Ascending aorta (tissue), 2 donors: ENCODE results near the gene IL18RAP. TPM values are rescaled to one million over a fixed set of nuclear protein-coding genes. Genes with fewer than 3 reads are reported as not detected.

Experiments used
- DNase-seq, 2 donors: peaks; one replicate each; pipeline ENCODE4 v3.0.0-alpha.2; 2019; ENCODE audit warnings: low spot score in 2 of 2
- H3K27ac ChIP-seq, 2 donors: fragments of 200-600 bp; sonication (generic); one replicate each; pipeline ENCODE4 v1.5.1; 2016 to 2017; ENCODE audit warnings: mild to moderate bottlenecking in 1 of 2
- H3K27me3 ChIP-seq: fragments of 200-600 bp; sonication (generic); one replicate; pipeline ENCODE4 v1.5.1; 2017
- H3K36me3 ChIP-seq, 2 donors: fragments of 200-600 bp; sonication (generic); one replicate each; pipeline ENCODE4 v1.5.1; 2016
- H3K4me1 ChIP-seq, 2 donors: fragments of 200-600 bp; sonication (generic); one replicate each; pipeline ENCODE4 v1.5.1; 2016 to 2017; ENCODE audit warnings: mild to moderate bottlenecking in 1 of 2
- H3K4me3 ChIP-seq, 2 donors: fragments of 200-600 bp; sonication (generic); one replicate each; pipeline ENCODE4 v1.5.1; 2016 to 2017; ENCODE audit warnings: mild to moderate bottlenecking in 1 of 2
- H3K9me3 ChIP-seq, 2 donors: fragments of 200-600 bp; sonication (generic); one replicate each; pipeline ENCODE4 v1.5.1; 2016
- intact Hi-C: fragments of 100-400 bp; cut with DNase I; formaldehyde crosslinking; loops from one replicate; pipeline ENCODE4 v1.15.1; 2023
- total RNA-seq: library from RNA; depleted of rRNA; stranded (reverse); fragments of >200 nt; gene quantifications from one replicate; pipeline ENCODE4 v1.1.0, GENCODE V29; 2016
- TF ChIP-seq, protein P1 (sequence below), 3 experiments: fragments of 200-600 bp in 2 of 3; fragments of 450-650 bp in 1 of 3; sonication (generic) in 2 of 3; IDR thresholded peaks; one replicate each; pipeline ENCODE4 v1.5.1; 2016 to 2019; ENCODE audit warnings: antibody characterized with exemption in 3 of 3, mild to moderate bottlenecking in 1 of 3, moderate library complexity in 1 of 3

Gene IL18RAP
- total RNA-seq, 1 donor from 2014 or later: 0.11 TPM

DNA sequence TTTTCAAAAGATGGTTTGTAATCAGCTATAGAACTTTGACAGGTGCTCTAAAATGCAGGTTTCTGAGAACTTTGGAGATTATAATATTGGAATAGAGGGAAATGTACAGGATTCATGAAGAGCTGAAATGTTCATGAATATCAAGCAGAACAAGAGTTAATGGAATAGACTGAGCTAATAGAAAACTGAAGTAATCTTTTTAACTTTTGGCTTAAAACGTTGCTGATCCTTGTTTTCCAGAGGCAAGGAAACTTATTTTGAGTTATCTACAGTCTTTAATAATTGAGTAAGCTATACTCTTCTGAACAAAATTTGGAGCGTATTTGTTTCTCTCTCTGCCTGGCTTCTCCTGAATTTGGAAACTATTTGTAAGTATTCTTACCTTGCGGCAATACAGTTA, 10.8 kb upstream of the IL18RAP start:
- no peaks in the 10 kb centered on the region for H3K4me1 ChIP-seq
- TF ChIP-seq, protein P1, sequence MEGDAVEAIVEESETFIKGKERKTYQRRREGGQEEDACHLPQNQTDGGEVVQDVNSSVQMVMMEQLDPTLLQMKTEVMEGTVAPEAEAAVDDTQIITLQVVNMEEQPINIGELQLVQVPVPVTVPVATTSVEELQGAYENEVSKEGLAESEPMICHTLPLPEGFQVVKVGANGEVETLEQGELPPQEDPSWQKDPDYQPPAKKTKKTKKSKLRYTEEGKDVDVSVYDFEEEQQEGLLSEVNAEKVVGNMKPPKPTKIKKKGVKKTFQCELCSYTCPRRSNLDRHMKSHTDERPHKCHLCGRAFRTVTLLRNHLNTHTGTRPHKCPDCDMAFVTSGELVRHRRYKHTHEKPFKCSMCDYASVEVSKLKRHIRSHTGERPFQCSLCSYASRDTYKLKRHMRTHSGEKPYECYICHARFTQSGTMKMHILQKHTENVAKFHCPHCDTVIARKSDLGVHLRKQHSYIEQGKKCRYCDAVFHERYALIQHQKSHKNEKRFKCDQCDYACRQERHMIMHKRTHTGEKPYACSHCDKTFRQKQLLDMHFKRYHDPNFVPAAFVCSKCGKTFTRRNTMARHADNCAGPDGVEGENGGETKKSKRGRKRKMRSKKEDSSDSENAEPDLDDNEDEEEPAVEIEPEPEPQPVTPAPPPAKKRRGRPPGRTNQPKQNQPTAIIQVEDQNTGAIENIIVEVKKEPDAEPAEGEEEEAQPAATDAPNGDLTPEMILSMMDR (IDR thresholded peaks at IDR 0.05): no peak
- no peaks in the 10 kb centered on the region for H3K27me3 ChIP-seq
- no peak for DNase-seq
- no peak overlapping the region for H3K4me3 ChIP-seq
- H3K9me3 ChIP-seq: no peaks in the 10 kb centered on the region
- intact Hi-C loops: no loop called here
- H3K36me3 ChIP-seq: no peaks in the 10 kb centered on the region
- no peak overlapping the region for H3K27ac ChIP-seq

DNA sequence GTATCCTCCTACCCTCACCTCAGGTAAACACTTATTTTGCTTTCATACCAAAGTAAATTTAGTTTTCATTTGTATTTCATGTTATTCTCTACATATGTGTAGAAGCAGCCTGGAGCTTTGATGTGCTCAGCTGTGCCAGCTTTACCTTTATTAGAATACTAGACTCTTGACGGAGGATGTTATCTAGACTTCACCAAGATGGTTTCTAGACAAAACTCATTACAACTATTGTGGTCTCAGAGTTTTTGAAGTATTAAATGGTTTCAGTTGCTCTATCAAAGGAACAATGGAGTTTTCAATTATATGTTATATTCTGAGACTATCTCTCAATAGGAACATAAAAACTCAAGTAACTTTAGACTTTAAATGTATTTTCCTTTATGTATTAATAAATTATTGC, 5.0 kb upstream of the IL18RAP start:
- TF ChIP-seq, protein P1 (IDR thresholded peaks at IDR 0.05): no peak
- no peaks in the 10 kb centered on the region for H3K9me3 ChIP-seq
- no peaks in the 10 kb centered on the region for H3K4me1 ChIP-seq
- intact Hi-C loops: no loop called here
- no peaks in the 10 kb centered on the region for H3K27me3 ChIP-seq
- DNase-seq: no peak
- no peaks in the 10 kb centered on the region for H3K36me3 ChIP-seq
- H3K4me3 ChIP-seq: no peak overlapping the region
- no peak overlapping the region for H3K27ac ChIP-seq

DNA sequence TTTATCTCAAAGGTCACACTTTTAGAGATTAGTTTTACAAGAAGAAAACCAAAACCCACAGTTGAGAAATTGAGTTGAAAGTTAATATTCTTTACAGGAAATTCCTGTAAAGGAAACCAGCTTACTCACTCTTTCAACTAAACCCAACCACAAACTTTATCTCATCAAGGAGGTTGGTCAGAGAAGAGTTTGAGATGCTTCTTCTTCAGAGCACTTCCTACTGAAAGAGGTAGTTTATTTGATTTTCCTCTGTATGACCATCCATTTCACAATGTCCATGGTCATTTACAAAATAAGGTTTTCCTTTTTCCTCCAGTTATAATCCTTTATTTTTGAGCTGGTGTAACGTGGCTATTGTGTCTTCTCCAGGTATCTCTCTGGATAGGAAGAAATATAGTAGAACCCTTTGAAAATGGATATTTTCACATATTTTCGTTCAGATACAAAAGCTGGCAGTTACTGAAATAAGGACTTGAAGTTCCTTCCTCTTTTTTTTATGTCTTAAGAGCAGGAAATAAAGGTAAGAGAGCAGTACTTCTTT, 4.5 kb upstream of the IL18RAP start:
- no peaks in the 10 kb centered on the region for H3K36me3 ChIP-seq
- no peak for DNase-seq
- no peaks in the 10 kb centered on the region for H3K9me3 ChIP-seq
- H3K4me3 ChIP-seq: no peak overlapping the region
- H3K27me3 ChIP-seq: no peaks in the 10 kb centered on the region
- TF ChIP-seq, protein P1 (IDR thresholded peaks at IDR 0.05): no peak
- intact Hi-C loops: no loop called here
- H3K27ac ChIP-seq: no peak overlapping the region
- H3K4me1 ChIP-seq: no peaks in the 10 kb centered on the region

DNA sequence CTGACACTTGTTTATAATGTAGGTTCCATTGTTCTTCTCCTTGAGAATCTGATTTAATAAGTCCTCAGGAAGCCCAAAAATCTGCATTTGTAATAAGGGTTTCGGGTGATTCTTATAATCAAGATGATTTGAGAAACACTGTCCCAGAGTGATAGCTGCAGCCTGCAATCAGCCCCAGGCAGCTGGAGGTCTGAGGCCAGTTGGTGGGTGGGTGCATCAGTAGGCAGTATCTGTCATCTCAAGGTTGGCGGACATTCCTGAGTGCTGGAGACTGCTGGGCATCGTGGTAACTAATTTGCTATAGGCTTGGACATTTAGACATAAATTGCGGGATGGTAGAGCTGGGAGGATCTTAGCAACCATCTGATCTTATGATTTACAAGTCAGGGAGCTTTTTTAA, 2.7 kb upstream of the IL18RAP start:
- no peaks in the 10 kb centered on the region for H3K4me1 ChIP-seq
- H3K9me3 ChIP-seq: no peaks in the 10 kb centered on the region
- H3K4me3 ChIP-seq: no peak overlapping the region
- DNase-seq: no peak
- intact Hi-C loops: no loop called here
- H3K27ac ChIP-seq: no peak overlapping the region
- H3K27me3 ChIP-seq: no peaks in the 10 kb centered on the region
- TF ChIP-seq, protein P1 (IDR thresholded peaks at IDR 0.05): no peak
- no peaks in the 10 kb centered on the region for H3K36me3 ChIP-seq

DNA sequence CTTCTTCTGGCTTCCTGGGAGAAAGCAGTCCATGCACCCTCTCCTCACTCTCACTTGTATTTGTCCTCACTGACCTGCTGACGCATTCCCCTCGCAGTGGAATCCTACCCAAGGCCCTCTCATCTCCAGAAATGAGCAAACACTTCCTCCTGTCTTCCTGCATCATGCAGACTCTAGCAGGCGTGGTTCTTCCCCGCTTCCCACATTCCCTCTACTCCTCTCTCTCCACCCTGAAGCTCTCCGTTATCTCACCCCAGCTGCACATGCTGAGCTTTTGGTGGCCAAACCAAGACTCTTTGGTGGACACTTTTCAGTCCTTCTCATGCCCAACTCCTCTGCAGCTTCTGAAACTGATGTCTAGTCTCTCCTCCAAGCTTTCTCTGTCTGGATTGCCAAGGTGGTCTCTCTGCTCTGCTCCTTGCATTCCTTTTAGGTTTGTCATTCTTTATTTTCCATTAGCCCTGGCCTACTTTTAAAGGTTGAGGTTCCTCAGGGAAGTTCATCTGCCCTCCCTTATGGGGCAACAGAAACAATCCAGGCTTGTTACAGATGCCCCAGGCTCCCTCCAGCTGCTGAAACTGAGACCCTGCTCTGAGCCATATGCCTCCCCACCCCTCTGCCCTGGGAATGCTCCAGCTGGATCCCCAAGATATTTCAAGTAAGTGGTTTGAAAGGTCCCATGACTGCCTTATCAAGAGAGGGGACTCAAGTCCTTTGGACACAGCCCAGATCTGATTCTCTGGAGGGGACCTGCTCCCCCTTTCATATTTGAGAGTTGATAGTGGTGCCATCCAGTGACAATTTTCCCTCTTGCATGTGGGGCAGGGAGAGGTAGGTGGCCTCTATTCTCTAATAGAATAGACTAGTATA, 835 bp upstream of the IL18RAP start:
- intact Hi-C loops: no loop called here
- TF ChIP-seq, protein P1 (IDR thresholded peaks at IDR 0.05): no peak
- Histone ChIP-seq H3K27ac (no peak overlapping the region), H3K27me3 (no peaks in the 10 kb centered on the region), H3K36me3 (no peaks in the 10 kb centered on the region), H3K4me1 (no peaks in the 10 kb centered on the region), H3K9me3 (no peaks in the 10 kb centered on the region), H3K4me3 (no peak overlapping the region)
- DNase-seq: no peak
